Activated T-cell treated with anti-CD3 and anti-CD28 coated beads for 1 hour (primary cell): Measurements from ENCODE around the gene CHST1.

Experiments used
- DNase-seq: peaks from one replicate; pipeline ENCODE4 v3.0.0-alpha.2; 2020; ENCODE audit warnings: low read depth

CHST1 gene

GRCh38 chr11:45605051-45605450 is 60.4 kb downstream of the CHST1 start:
- DNase-seq, result no peak

- no peak for DNase-seq
Observed at GRCh38 chr11:45603946-45604682, 61.3 kb downstream of the CHST1 start.

- no peak for DNase-seq
Observed at GRCh38 chr11:45599161-45599943, 66.1 kb downstream of the CHST1 start.
